LoVo (cell line): Measurements from ENCODE around the gene KY.

ENCODE experiments used
- DNase-seq: peaks from one replicate; pipeline ENCODE4 v3.0.0-alpha.2; 2016; ENCODE audit warnings: low spot score

The KY gene

GRCh38 chr3:134619301-134619615 is 31.6 kb downstream of the KY start:
- no peak for DNase-seq

- DNase-seq, result no peak
These were observed 32.1 kb downstream of the KY start for GRCh38 chr3:134618478-134619300.

GRCh38 chr3:134617608-134618477 is 33.0 kb downstream of the KY start:
- DNase-seq, result no peak

- DNase-seq, result no peak
These were observed 35.1 kb downstream of the KY start for GRCh38 chr3:134615743-134616142.

GRCh38 chr3:134614955-134615354 is 35.9 kb downstream of the KY start:
- no peak for DNase-seq

- DNase-seq, result no peak
These were observed 37.8 kb downstream of the KY start for GRCh38 chr3:134613006-134613520.

GRCh38 chr3:134611516-134611915 is 39.3 kb downstream of the KY start:
- DNase-seq, result no peak

- DNase-seq, result no peak
These were observed 40.1 kb downstream of the KY start for GRCh38 chr3:134610432-134611385.

- DNase-seq, result no peak
These were observed 40.9 kb downstream of the KY start for GRCh38 chr3:134609821-134610431.

- DNase-seq, result no peak
These were observed 41.9 kb downstream of the KY start for GRCh38 chr3:134608771-134609435.

- DNase-seq, result no peak
These were observed 42.6 kb downstream of the KY start for GRCh38 chr3:134608023-134608770.

GRCh38 chr3:134607054-134608022 is 43.5 kb downstream of the KY start:
- no peak for DNase-seq

GRCh38 chr3:134606033-134607025 is 44.5 kb downstream of the KY start:
- no peak for DNase-seq

- no peak for DNase-seq
These were observed 45.3 kb downstream of the KY start for GRCh38 chr3:134605556-134605955.

- DNase-seq, result no peak
These were observed 46.9 kb downstream of the KY start for GRCh38 chr3:134603956-134604355.

- no peak for DNase-seq
These were observed 47.3 kb downstream of the KY start for GRCh38 chr3:134603480-134603879.

- DNase-seq, result no peak
These were observed 48.4 kb downstream of the KY start for GRCh38 chr3:134602440-134602814.
